ENCODE measurements around the gene SLC12A5.
A peak's percentile ranks its signal among the peaks of the same experiment; 100 is the strongest.

Gene SLC12A5

DNA sequence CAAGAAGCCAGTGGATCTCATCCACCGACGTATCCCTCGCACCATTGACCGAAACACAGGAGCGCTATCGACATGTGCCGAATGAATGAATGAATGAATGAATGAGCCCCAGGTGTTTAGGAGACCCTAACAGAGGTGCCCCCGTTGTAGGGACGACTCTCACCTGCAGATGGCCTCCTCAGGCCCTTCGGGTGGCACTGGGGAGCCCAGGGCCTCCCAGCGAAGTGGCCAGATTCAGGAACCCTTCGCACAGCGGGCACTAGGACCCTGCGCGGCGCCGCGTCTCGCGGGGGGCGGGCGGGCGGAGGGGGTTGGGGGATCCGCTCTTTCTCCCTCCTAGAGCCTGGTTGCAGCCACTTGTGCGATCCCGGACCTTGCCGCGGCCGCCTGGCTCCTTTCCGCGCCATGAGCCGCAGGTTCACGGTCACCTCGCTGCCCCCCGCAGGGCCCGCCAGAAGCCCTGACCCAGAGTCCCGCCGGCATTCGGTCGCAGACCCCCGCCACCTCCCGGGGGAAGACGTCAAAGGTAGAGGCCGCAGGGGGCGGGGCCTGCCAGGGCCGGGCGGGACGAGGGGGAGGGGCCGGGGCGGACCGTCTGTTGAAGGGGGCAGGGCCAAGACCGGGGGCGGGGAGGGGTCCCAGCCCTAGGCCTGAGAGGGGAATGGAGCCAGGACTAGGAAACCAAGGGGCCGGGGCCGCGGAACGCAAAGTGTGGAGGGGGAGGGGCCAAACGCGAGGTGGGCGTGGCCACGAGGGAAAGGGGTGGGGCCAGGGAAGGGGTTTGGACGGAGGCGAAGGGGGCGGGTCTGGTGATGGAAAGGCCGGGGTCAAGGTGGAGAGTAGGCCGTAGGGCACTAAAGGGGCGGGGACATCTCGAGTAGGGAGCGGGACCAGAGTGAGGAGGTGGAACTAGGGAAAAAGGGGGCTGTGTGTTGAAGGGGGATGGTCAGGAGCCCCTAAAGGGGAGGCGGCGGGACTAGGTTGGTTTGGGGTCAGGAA, 7.4 kb upstream of the SLC12A5 start (continued):
- TF ChIP-seq ATF2 (tag by site-specific recombination; IDR thresholded peaks at IDR 0.05; ENCODE audit: low read depth) (no peak), ZNF785 (tag by site-specific recombination; IDR thresholded peaks at IDR 0.05) (no peak), ZNF510 (tag by site-specific recombination; IDR thresholded peaks at IDR 0.05; ENCODE audit: insufficient replicate concordance) (no peak), ZNF132 (tag by site-specific recombination; IDR thresholded peaks at IDR 0.05; ENCODE audit: borderline replicate concordance) (no peak), ZNF837 (tag by site-specific recombination; IDR thresholded peaks at IDR 0.05) (no peak), ZNF621 (tag by site-specific recombination; IDR thresholded peaks at IDR 0.05) (no peak), ZNF639 (tag by site-specific recombination; IDR thresholded peaks at IDR 0.05) (no peak), ZNF555 (tag by site-specific recombination; conservative IDR thresholded peaks at IDR 0.05) (no peak), ZNF626 (tag by site-specific recombination; IDR thresholded peaks at IDR 0.05) (no peak), ZNF585B (tag by site-specific recombination; IDR thresholded peaks at IDR 0.05) (no peak), ZNF223 (tag by site-specific recombination; IDR thresholded peaks at IDR 0.05) (no peak), ZNF830 (tag by site-specific recombination; IDR thresholded peaks at IDR 0.05; ENCODE audit: low read depth) (no peak), ZNF561 (tag by site-specific recombination; IDR thresholded peaks at IDR 0.05; ENCODE audit: borderline replicate concordance) (0 out of 2 replicates have a peak, but pooled peaks have one; percentile 32), ZNF776 (tag by site-specific recombination; IDR thresholded peaks at IDR 0.05; ENCODE audit: borderline replicate concordance) (no peak), KLF10 (tag by site-specific recombination; IDR thresholded peaks at IDR 0.05) (peak; percentile 33; the same call in 1 of the 2 replicates), ZSCAN18 (tag by site-specific recombination; IDR thresholded peaks at IDR 0.05) (no peak), ZNF416 (tag by site-specific recombination; IDR thresholded peaks at IDR 0.05) (no peak), ZNF202 (tag by site-specific recombination; IDR thresholded peaks at IDR 0.05; ENCODE audit: borderline replicate concordance) (no peak), ZNF366 (tag by site-specific recombination; conservative IDR thresholded peaks at IDR 0.05) (no peak), ZNF133 (tag by site-specific recombination; IDR thresholded peaks at IDR 0.05) (no peak), GLI4 (tag by site-specific recombination; IDR thresholded peaks at IDR 0.05) (no peak), ZBTB49 (tag by site-specific recombination; IDR thresholded peaks at IDR 0.05; ENCODE audit: low read depth) (no peak), ZNF157 (tag by site-specific recombination; IDR thresholded peaks at IDR 0.05) (no peak), ZNF658 (tag by site-specific recombination; IDR thresholded peaks at IDR 0.05) (no peak), ZNF426 (tag by site-specific recombination; IDR thresholded peaks at IDR 0.05) (no peak), ZNF549 (tag by site-specific recombination; IDR thresholded peaks at IDR 0.05) (no peak), ZNF174 (tag by site-specific recombination; IDR thresholded peaks at IDR 0.05) (no peak), PRDM6 (tag by site-specific recombination; IDR thresholded peaks at IDR 0.05) (no peak)
- TF ChIP-seq, protein P1, sequence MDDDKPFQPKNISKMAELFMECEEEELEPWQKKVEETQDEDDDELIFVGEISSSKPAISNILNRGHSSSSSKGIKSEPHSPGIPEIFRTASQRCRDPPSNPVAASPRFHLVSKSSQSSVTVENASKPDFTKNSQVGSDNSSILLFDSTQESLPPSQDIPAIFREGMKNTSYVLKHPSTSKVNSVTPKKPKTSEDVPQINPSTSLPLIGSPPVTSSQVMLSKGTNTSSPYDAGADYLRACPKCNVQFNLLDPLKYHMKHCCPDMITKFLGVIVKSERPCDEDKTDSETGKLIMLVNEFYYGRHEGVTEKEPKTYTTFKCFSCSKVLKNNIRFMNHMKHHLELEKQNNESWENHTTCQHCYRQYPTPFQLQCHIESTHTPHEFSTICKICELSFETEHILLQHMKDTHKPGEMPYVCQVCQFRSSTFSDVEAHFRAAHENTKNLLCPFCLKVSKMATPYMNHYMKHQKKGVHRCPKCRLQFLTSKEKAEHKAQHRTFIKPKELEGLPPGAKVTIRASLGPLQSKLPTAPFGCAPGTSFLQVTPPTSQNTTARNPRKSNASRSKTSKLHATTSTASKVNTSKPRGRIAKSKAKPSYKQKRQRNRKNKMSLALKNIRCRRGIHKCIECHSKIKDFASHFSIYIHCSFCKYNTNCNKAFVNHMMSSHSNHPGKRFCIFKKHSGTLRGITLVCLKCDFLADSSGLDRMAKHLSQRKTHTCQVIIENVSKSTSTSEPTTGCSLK (tag by site-specific recombination; IDR thresholded peaks at IDR 0.05): no peak
